HCT116 (cell line): ENCODE measurements around the gene QRICH1. TPM values are rescaled to one million over a fixed set of nuclear protein-coding genes. Genes with fewer than 3 reads are reported as not detected.

Experiments
- ATAC-seq: fragments of 200-7000 bp; cut with Tn5 transposase; 2 replicates; pipeline ENCODE4 v1.9.1; 2020; ENCODE audit warnings: mild to moderate bottlenecking, moderate library complexity
- BruUV-seq: library from RNA; stranded (reverse); fragments of 400-500 nt; replicated peaks from 2 replicates; lab custom pipeline; 2021; lab: Mats Ljungman, UMichigan
- CTCF ChIA-PET: fragments of 300-600 bp; sonication (Branson Sonifier 250); formaldehyde crosslinking; loops from one replicate; lab custom pipeline; 2021; ENCODE audit warnings: antibody characterized with exemption; lab: Charles Lee
- POLR2A ChIA-PET: fragments of 300-600, 350-600 bp; sonication (Branson Sonifier 250); formaldehyde crosslinking; loops from one replicate; lab custom pipeline; 2021; ENCODE audit warnings: antibody characterized with exemption; lab: Charles Lee
- RAD21 ChIA-PET, 2 experiments: fragments of 300-600 bp; sonication (Branson Sonifier 250); formaldehyde crosslinking; loops; one replicate each; lab custom pipeline; 2023; ENCODE audit warnings: low total read pairs in 2 of 2; ENCODE audit not compliant: uncharacterized antibody in 2 of 2, unreplicated experiment in 2 of 2, low non-redundant PET in 1 of 2; lab: Charles Lee
- DNase-seq: peaks from one replicate; pipeline ENCODE4 v3.0.0-alpha.2; 2010; ENCODE audit warnings: low read depth, low spot score
- H2AFZ ChIP-seq: fragments of 200-600 bp; shearing (Covaris generic), sonication (generic); 2 replicates; pipeline ENCODE4 v1.6.1; 2017; ENCODE audit warnings: low read depth, mixed run types, mixed read lengths, antibody characterized with exemption, low read length; ENCODE audit not compliant: poor library complexity, severe bottlenecking
- H3K27ac ChIP-seq: 2 replicates; pipeline ENCODE4 v1.5.1; 2012; ENCODE audit warnings: low read depth, low read length
- H3K27me3 ChIP-seq: fragments of 200-600 bp; sonication (generic); 2 replicates; pipeline ENCODE4 v1.6.1; 2016; ENCODE audit warnings: mixed run types, low read length, mixed read lengths; ENCODE audit not compliant: insufficient read depth
- H3K36me3 ChIP-seq, 2 experiments: fragments of 200-500 bp in 1 of 2; fragments of 200-600 bp in 1 of 2; sonication (Bioruptor generic) in 1 of 2; sonication (generic) in 1 of 2; 2 replicates each; pipeline versions ENCODE4 v1.5.1 to v1.6.1; 2014 to 2016; ENCODE audit warnings: low read length in 2 of 2, inconsistent platforms in 1 of 2, mixed read lengths in 1 of 2, mixed run types in 1 of 2; ENCODE audit not compliant: insufficient read depth in 2 of 2, control insufficient read depth in 1 of 2
- H3K4me1 ChIP-seq, 2 experiments: fragments of 200-600 bp in 1 of 2; sonication (generic) in 1 of 2; 2 replicates each; pipeline versions ENCODE4 v1.5.1 to v1.6.1; 2012 to 2017; ENCODE audit warnings: low read length in 2 of 2, inconsistent platforms in 1 of 2, mild to moderate bottlenecking in 1 of 2, mixed read lengths in 1 of 2, mixed run types in 1 of 2, moderate library complexity in 1 of 2; ENCODE audit not compliant: insufficient read depth in 2 of 2, control insufficient read depth in 1 of 2
- H3K4me2 ChIP-seq: fragments of 200-600 bp; sonication (generic); 2 replicates; pipeline ENCODE4 v1.6.1; 2017; ENCODE audit warnings: mixed run types, low read length, mixed read lengths
- H3K4me3 ChIP-seq, 2 experiments: fragments of 200-600 bp in 1 of 2; sonication (generic) in 1 of 2; replicated peaks in 1 of 2; 2 replicates each; pipeline ENCODE4 v1.5.1; 2011 to 2016; ENCODE audit warnings: low read length in 2 of 2, control low read depth in 1 of 2, low read depth in 1 of 2, mild to moderate bottlenecking in 1 of 2, mixed read lengths in 1 of 2, mixed run types in 1 of 2
- H3K79me2 ChIP-seq: fragments of 200-600 bp; sonication (generic); 2 replicates; pipeline ENCODE4 v1.6.1; 2017; ENCODE audit warnings: mild to moderate bottlenecking, mixed run types, low read length, moderate library complexity, mixed read lengths; ENCODE audit not compliant: insufficient read depth
- H3K9ac ChIP-seq: fragments of 200-600 bp; sonication (generic); 2 replicates; pipeline ENCODE4 v1.6.1; 2016; ENCODE audit warnings: low read length, mixed read lengths
- H3K9me2 ChIP-seq: fragments of 200-600 bp; sonication (generic), shearing (Covaris generic); 2 replicates; pipeline ENCODE4 v1.6.1; 2017; ENCODE audit warnings: mixed run types, mild to moderate bottlenecking, moderate library complexity; ENCODE audit not compliant: insufficient read depth
- H3K9me3 ChIP-seq, 2 experiments: fragments of 200-500 bp in 1 of 2; fragments of 200-600 bp in 1 of 2; sonication (Bioruptor generic) in 1 of 2; sonication (generic) in 1 of 2; 2 replicates each; pipeline ENCODE4 v1.6.1; 2014 to 2017; ENCODE audit warnings: low read length in 2 of 2, mixed read lengths in 2 of 2, inconsistent platforms in 1 of 2, low read depth in 1 of 2, mild to moderate bottlenecking in 1 of 2, mixed run types in 1 of 2, moderate library complexity in 1 of 2; ENCODE audit not compliant: control insufficient read depth in 1 of 2, insufficient read depth in 1 of 2
- H4K20me1 ChIP-seq: fragments of 200-600 bp; sonication (generic), shearing (Covaris generic); 2 replicates; pipeline ENCODE4 v1.6.1; 2017; ENCODE audit warnings: mixed run types, mild to moderate bottlenecking, moderate library complexity; ENCODE audit not compliant: insufficient read depth
- CEBPB ChIP-seq: IDR thresholded peaks from 2 replicates; pipeline ENCODE4 v1.6.1; 2012; ENCODE audit warnings: low read depth
- EGR1 ChIP-seq: IDR thresholded peaks from 2 replicates; pipeline ENCODE4 v1.6.1; 2012; ENCODE audit warnings: low read depth
- ELF1 ChIP-seq: IDR thresholded peaks from 2 replicates; pipeline ENCODE4 v1.6.1; 2012; ENCODE audit warnings: low read depth, borderline replicate concordance
- EZH2 ChIP-seq: fragments of 200-600 bp; sonication (generic); IDR thresholded peaks from 2 replicates; pipeline ENCODE4 v1.6.1; 2017; ENCODE audit warnings: antibody characterized with exemption, mixed run types
- FOSL1 ChIP-seq: IDR thresholded peaks from 2 replicates; pipeline ENCODE4 v1.6.1; 2012; ENCODE audit warnings: low read depth
- POLR2AphosphoS5 ChIP-seq: IDR thresholded peaks from 2 replicates; pipeline ENCODE4 v1.6.1; 2011; ENCODE audit warnings: mild to moderate bottlenecking, low read depth, low read length, moderate library complexity
- SP1 ChIP-seq: IDR thresholded peaks from 2 replicates; pipeline ENCODE4 v1.6.1; 2012; ENCODE audit warnings: low read depth
- YY1 ChIP-seq: IDR thresholded peaks from 2 replicates; pipeline ENCODE4 v1.6.1; 2011; ENCODE audit warnings: low read length, low read depth, moderate library complexity, mild to moderate bottlenecking; ENCODE audit not compliant: insufficient replicate concordance; ENCODE audit errors: extremely low read depth
- intact Hi-C: fragments of 100-400 bp; cut with micrococcal nuclease; formaldehyde crosslinking; loops from 2 replicates; pipeline ENCODE4 v1.10.0; 2022
- total RNA-seq: library from RNA; stranded (reverse); gene quantifications from one replicate; pipeline ENCODE4 v1.2.1, GENCODE V29; 2021; ENCODE audit not compliant: unreplicated experiment
- TF ChIP-seq, protein P1 (sequence below): IDR thresholded peaks from 2 replicates; pipeline ENCODE4 v1.6.1; 2012
- TF ChIP-seq, protein P2 (sequence below), 3 experiments: fragments of 200-600 bp in 1 of 3; sonication (generic) in 1 of 3; IDR thresholded peaks in 2 of 3; conservative IDR thresholded peaks in 1 of 3; 2 replicates each; pipeline ENCODE4 v1.5.1; 2012 to 2017; ENCODE audit warnings: low read depth in 2 of 3, low read length in 2 of 3, antibody characterized with exemption in 1 of 3, borderline replicate concordance in 1 of 3, control low read depth in 1 of 3, mild to moderate bottlenecking in 1 of 3, mixed read lengths in 1 of 3, mixed run types in 1 of 3, moderate library complexity in 1 of 3; ENCODE audit not compliant: insufficient read depth in 1 of 3

The QRICH1 gene
- total RNA-seq, 1 experiment from 2014 or later = 105 TPM

DNA sequence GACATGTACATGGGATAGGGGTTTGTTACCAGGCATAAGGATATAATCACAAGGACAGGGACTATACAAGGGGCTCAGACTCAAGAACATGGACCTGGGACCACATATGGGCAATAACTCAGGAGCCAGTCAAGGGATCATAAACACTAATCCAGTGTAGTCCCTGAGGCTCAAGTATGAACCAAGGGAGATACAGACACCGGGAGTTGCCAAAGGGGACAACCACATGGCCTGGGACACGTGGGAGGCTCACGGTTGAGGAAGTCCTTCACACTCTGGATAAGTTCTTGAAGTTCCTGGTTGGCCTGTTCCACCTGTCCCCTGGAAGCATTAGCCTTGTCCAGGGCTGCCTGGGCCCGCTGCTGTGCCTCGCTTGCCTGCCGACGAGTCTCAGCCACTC lies 28.6 kb upstream of the QRICH1 start:
- Histone ChIP-seq H4K20me1 (no peaks in the 10 kb centered on the region), H3K4me3 (no peak overlapping the region), H3K4me2 (no peak overlapping the region), H3K9ac (no peak overlapping the region), H3K27ac (no peak overlapping the region), H3K79me2 (peaks cover 21% of the 10 kb centered on the region), H3K9me3 (no peaks in the 10 kb centered on the region), H2AFZ (no peak overlapping the region), H3K9me2 (no peaks in the 10 kb centered on the region), H3K27me3 (no peaks in the 10 kb centered on the region), H3K4me1 (peaks cover 7 to 14% of the 10 kb centered on the region in 2 experiments), H3K36me3 (peaks cover 12 to 15% of the 10 kb centered on the region in 2 experiments; a peak in 3 of 4 replicates)
- ChIA-PET POLR2A (no interaction called here), RAD21 (no interaction called here), CTCF (no interaction called here)
- ATAC-seq (no peak), DNase-seq (no peak)
- BruUV-seq = no TSS peak
- intact Hi-C loops = no loop called here
- TF ChIP-seq POLR2AphosphoS5 = no peak
- no peak for TF ChIP-seq EGR1
- no peak for TF ChIP-seq CEBPB
- TF ChIP-seq, protein P1, sequence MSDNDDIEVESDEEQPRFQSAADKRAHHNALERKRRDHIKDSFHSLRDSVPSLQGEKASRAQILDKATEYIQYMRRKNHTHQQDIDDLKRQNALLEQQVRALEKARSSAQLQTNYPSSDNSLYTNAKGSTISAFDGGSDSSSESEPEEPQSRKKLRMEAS = no peak

DNA sequence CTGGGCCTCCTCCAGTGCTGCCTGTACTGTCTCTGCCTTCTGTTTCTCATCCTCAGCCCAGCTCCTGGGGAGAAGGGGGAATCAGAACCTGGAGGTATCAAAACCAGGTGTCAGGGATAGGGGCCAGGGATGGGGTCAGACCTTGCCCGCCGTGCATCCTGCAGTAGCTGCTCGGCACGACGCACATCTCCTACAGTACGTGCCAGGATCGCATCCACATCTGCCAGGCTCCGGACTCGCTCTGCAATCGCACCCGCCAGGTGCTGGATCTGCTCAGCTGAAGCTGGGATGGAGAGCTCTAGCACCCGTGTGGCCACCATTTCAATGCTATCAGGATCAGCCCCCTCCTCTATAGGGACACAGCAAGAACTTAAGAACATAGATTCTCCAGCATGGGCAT lies 28.2 kb upstream of the QRICH1 start:
- Histone ChIP-seq H3K9me2 (no peaks in the 10 kb centered on the region), H3K27ac (peak overlapping the region; percentile 100; the same call in 1 of the 2 replicates), H3K9me3 (no peaks in the 10 kb centered on the region), H3K36me3 (peaks cover 17 to 19% of the 10 kb centered on the region in 2 experiments; a peak in 3 of 4 replicates), H3K27me3 (no peaks in the 10 kb centered on the region), H3K79me2 (peaks cover 21% of the 10 kb centered on the region), H3K9ac (no peak overlapping the region), H2AFZ (no peak overlapping the region), H3K4me3 (no peak overlapping the region), H4K20me1 (no peaks in the 10 kb centered on the region), H3K4me2 (no peak overlapping the region), H3K4me1 (peaks cover 7 to 14% of the 10 kb centered on the region in 2 experiments)
- no TSS peak for BruUV-seq
- intact Hi-C loops = no loop called here
- CTCF ChIA-PET = no interaction called here
- TF ChIP-seq FOSL1 (no peak), YY1 (no peak), ELF1 (no peak), SP1 (no peak), EZH2 (no peak)
- TF ChIP-seq, protein P2, sequence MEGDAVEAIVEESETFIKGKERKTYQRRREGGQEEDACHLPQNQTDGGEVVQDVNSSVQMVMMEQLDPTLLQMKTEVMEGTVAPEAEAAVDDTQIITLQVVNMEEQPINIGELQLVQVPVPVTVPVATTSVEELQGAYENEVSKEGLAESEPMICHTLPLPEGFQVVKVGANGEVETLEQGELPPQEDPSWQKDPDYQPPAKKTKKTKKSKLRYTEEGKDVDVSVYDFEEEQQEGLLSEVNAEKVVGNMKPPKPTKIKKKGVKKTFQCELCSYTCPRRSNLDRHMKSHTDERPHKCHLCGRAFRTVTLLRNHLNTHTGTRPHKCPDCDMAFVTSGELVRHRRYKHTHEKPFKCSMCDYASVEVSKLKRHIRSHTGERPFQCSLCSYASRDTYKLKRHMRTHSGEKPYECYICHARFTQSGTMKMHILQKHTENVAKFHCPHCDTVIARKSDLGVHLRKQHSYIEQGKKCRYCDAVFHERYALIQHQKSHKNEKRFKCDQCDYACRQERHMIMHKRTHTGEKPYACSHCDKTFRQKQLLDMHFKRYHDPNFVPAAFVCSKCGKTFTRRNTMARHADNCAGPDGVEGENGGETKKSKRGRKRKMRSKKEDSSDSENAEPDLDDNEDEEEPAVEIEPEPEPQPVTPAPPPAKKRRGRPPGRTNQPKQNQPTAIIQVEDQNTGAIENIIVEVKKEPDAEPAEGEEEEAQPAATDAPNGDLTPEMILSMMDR (IDR thresholded peaks at IDR 0.05 in 2 of 3, conservative IDR thresholded peaks at IDR 0.05 in 1 of 3; ENCODE audit: borderline replicate concordance in 1 of 3, insufficient read depth in 1 of 3, low read depth in 2 of 3, low read length in 2 of 3) = no peak
- TF ChIP-seq, protein P1 = no peak
- no peak for DNase-seq
- POLR2A ChIA-PET = no interaction called here
- no peak for ATAC-seq
- RAD21 ChIA-PET = no interaction called here
